Mesendoderm (in vitro differentiated cells): Measurements from ENCODE around the gene CRTAP.

Source experiments
- DNase-seq: peaks from one replicate; pipeline ENCODE4 v3.0.0; 2013
- H2AK5ac ChIP-seq: 2 replicates; pipeline ENCODE4 v1.6.1; 2013; ENCODE audit warnings: low read length, inconsistent platforms
- H2BK120ac ChIP-seq: 2 replicates; pipeline ENCODE4 v1.6.1; 2013; ENCODE audit warnings: low read depth, mild to moderate bottlenecking, low read length, moderate library complexity, mixed read lengths
- H2BK15ac ChIP-seq: replicated peaks from 2 replicates; pipeline ENCODE4 v1.6.1; 2013; ENCODE audit warnings: low read depth, mild to moderate bottlenecking, moderate library complexity
- H2BK5ac ChIP-seq: 2 replicates; pipeline ENCODE4 v1.6.1; 2013; ENCODE audit warnings: low read length, inconsistent platforms
- H3K18ac ChIP-seq: 2 replicates; pipeline ENCODE4 v1.6.1; 2013; ENCODE audit warnings: mild to moderate bottlenecking, low read length, mixed read lengths
- H3K23ac ChIP-seq: one replicate; pipeline ENCODE4 v1.6.1; 2013; ENCODE audit warnings: low read length
- H3K27ac ChIP-seq: 2 replicates; pipeline ENCODE4 v1.5.1; 2013; ENCODE audit warnings: low read depth, mild to moderate bottlenecking, inconsistent platforms, low read length, moderate library complexity
- H3K27me3 ChIP-seq: 2 replicates; pipeline ENCODE4 v1.6.1; 2013; ENCODE audit warnings: low read length, control low read depth, mild to moderate bottlenecking, inconsistent platforms; ENCODE audit not compliant: insufficient read depth, poor library complexity
- H3K36me3 ChIP-seq: 2 replicates; pipeline ENCODE4 v1.6.1; 2013; ENCODE audit warnings: low read length, inconsistent platforms; ENCODE audit not compliant: control insufficient read depth, insufficient read depth
- H3K4ac ChIP-seq: one replicate; pipeline ENCODE4 v1.6.1; 2013; ENCODE audit warnings: low read depth, mild to moderate bottlenecking, low read length, moderate library complexity
- H3K4me1 ChIP-seq: 2 replicates; pipeline ENCODE4 v1.6.1; 2013; ENCODE audit warnings: low read depth, low read length, inconsistent platforms; ENCODE audit not compliant: control insufficient read depth
- H3K4me2 ChIP-seq: 2 replicates; pipeline ENCODE4 v1.6.1; 2013; ENCODE audit warnings: low read length
- H3K4me3 ChIP-seq: 2 replicates; pipeline ENCODE4 v1.5.1; 2013; ENCODE audit warnings: mild to moderate bottlenecking, low read length
- H3K56ac ChIP-seq: one replicate; pipeline ENCODE4 v1.6.1; 2013; ENCODE audit warnings: low read length
- H3K79me1 ChIP-seq: 2 replicates; pipeline ENCODE4 v1.6.1; 2013; ENCODE audit warnings: low read length, inconsistent platforms
- H3K79me2 ChIP-seq: 2 replicates; pipeline ENCODE4 v1.6.1; 2013; ENCODE audit warnings: mild to moderate bottlenecking, low read length; ENCODE audit not compliant: control insufficient read depth, insufficient read depth
- H3K9ac ChIP-seq: 2 replicates; pipeline ENCODE4 v1.6.1; 2013; ENCODE audit warnings: low read length, inconsistent platforms
- H4K5ac ChIP-seq: one replicate; pipeline ENCODE4 v1.6.1; 2013; ENCODE audit warnings: low read length
- H4K8ac ChIP-seq: one replicate; pipeline ENCODE4 v1.6.1; 2013; ENCODE audit warnings: low read depth, mild to moderate bottlenecking, control low read depth, low read length, moderate library complexity
- WGBS: extraction: QIAGEN DNeasy Blood & Tissue Kit; methylation state at CpG from one replicate; pipeline ENCODE4 v1.1.7; 2013; ENCODE audit warnings: low lambda C conversion rate, missing lambda C conversion rate; ENCODE audit not compliant: insufficient coverage; ENCODE audit errors: extremely low coverage; 5-methylcytosine and 5-hydroxymethylcytosine counted together

The CRTAP gene

DNA sequence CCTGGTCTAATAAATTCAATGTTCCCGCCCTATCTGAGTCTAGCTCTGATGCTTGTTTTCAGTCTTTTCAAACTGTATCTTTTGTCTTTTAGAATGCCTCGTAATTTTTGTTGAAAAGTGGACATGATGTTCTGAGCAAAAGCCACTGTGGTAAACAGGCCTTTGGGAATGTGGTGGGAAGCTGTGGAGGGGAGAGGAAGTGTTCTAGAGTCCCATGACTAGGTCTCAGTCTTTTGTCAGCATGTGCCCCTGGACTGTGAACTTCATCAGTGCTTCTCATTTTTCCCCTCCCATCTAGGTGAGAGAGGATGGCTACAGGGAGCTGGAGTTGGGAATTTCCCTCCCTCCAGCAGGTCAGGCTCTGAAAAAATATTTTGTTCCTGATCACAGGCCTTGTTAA is 71.0 kb downstream of the CRTAP start:
- Histone ChIP-seq H2BK5ac (no peak overlapping the region), H3K23ac (no peak overlapping the region), H2BK15ac (no peak overlapping the region), H3K79me2 (no peaks in the 10 kb centered on the region), H3K4ac (no peak overlapping the region), H4K8ac (no peak overlapping the region), H3K27me3 (no peaks in the 10 kb centered on the region), H3K36me3 (no peaks in the 10 kb centered on the region), H3K56ac (no peak overlapping the region), H2AK5ac (no peak overlapping the region), H2BK120ac (no peak overlapping the region), H3K4me3 (no peak overlapping the region), H3K4me1 (no peaks in the 10 kb centered on the region), H3K4me2 (no peak overlapping the region), H3K79me1 (no peaks in the 10 kb centered on the region), H4K5ac (no peak overlapping the region), H3K9ac (no peak overlapping the region), H3K18ac (no peak overlapping the region), H3K27ac (no peak overlapping the region)
- WGBS = no CpG with 5 or more reads among the region's 2 CpGs
- DNase-seq = no peak

DNA sequence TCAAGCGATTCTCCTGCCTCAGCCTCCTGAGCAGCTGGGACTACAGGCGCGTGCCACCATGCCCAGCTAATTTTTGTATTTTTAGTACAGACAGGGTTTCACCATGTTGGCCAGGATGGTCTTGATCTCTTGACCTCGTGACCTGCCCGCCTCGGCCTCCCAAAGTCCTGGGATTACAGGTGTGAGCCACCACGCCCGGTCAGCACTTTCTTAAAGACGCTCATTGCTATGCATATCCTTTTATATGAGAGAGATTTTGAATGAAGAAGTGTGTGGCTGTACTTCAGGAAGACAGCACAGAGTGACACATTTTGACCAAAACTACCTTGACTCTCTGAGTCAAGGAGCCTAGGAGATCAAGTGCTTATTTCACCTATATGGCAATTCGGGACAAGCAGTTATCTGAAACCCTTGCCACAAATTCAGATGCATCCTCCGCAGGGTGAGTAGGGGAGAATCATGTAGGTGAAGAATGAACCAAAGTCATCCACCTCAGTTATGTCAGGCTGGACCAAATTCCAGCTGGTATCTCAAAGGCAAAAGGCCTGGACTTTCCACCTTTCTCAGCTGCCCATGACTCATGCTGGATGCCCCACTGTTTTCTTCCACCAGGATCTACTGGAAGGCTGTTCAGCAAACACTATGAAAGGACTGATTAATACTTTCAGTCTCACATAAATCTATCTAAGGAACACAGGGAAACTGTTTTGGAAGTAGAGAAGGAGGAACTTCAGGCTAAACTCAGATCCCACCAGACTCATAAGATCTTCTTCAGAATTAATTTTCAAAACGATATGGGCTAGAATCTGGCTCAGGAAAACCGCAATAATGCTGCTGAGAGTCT is 72.9 kb downstream of the CRTAP start:
- Histone ChIP-seq H2AK5ac (no peak overlapping the region), H3K27ac (no peak overlapping the region), H3K79me1 (no peaks in the 10 kb centered on the region), H3K23ac (no peak overlapping the region), H3K9ac (no peak overlapping the region), H4K5ac (no peak overlapping the region), H2BK120ac (no peak overlapping the region), H3K79me2 (no peaks in the 10 kb centered on the region), H2BK15ac (no peak overlapping the region), H3K4me3 (no peak overlapping the region), H3K56ac (no peak overlapping the region), H3K36me3 (no peaks in the 10 kb centered on the region), H3K18ac (no peak overlapping the region), H3K27me3 (no peaks in the 10 kb centered on the region), H3K4me1 (no peaks in the 10 kb centered on the region), H3K4me2 (no peak overlapping the region), H4K8ac (no peak overlapping the region), H3K4ac (no peak overlapping the region), H2BK5ac (no peak overlapping the region)
- no peak for DNase-seq
- no CpG with 5 or more reads among the region's 13 CpGs for WGBS

DNA sequence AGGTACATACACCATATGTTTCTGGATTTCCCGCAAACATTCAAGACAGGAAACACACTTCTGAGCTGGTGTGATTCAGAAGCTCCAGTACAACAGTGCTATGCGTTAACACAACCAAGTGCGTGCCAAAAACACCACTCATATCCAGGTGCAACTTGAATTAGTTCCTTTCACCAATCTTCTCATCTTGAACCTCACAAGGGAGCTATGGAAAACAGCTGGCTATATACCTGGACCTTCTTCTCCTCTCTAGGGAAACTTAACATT is 73.5 kb downstream of the CRTAP start:
- Histone ChIP-seq H3K4ac (no peak overlapping the region), H3K79me2 (no peaks in the 10 kb centered on the region), H4K8ac (no peak overlapping the region), H3K4me1 (no peaks in the 10 kb centered on the region), H3K4me3 (no peak overlapping the region), H2AK5ac (no peak overlapping the region), H3K27me3 (no peaks in the 10 kb centered on the region), H4K5ac (no peak overlapping the region), H2BK15ac (no peak overlapping the region), H2BK120ac (no peak overlapping the region), H2BK5ac (no peak overlapping the region), H3K18ac (no peak overlapping the region), H3K36me3 (no peaks in the 10 kb centered on the region), H3K56ac (no peak overlapping the region), H3K79me1 (no peaks in the 10 kb centered on the region), H3K27ac (no peak overlapping the region), H3K4me2 (no peak overlapping the region), H3K9ac (no peak overlapping the region), H3K23ac (no peak overlapping the region)
- DNase-seq = no peak
- no CpG with 5 or more reads among the region's 3 CpGs for WGBS

DNA sequence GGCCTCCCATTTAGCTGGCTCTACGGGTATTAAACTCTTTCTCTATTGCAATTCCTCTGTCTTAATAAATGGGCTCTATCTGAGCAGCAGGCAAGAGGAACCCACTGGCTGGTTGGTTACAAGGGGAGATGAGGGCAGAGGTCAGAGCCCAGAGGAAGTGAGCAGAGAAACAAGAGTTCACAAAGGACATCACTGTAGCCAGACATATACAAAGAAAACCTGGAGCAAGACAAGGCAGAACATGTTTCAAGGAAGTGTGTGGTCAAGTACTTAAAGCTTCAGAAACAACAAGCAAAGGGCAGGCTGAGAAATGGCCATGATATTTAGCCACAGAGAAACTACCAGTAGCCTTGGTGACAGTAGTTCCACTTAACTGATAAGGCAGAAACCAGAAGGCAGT is 80.5 kb downstream of the CRTAP start:
- H3K18ac ChIP-seq = no peak overlapping the region
- H3K4me1 ChIP-seq = no peaks in the 10 kb centered on the region
- no peaks in the 10 kb centered on the region for H3K36me3 ChIP-seq
- H4K5ac ChIP-seq = no peak overlapping the region
- H2BK120ac ChIP-seq = no peak overlapping the region
- WGBS = no CpG with 5 or more reads among the region's 1 CpG
- DNase-seq = no peak
- no peak overlapping the region for H3K27ac ChIP-seq
- H3K4ac ChIP-seq = no peak overlapping the region
- H3K9ac ChIP-seq = no peak overlapping the region
- H2AK5ac ChIP-seq = no peak overlapping the region
- no peak overlapping the region for H4K8ac ChIP-seq
- no peaks in the 10 kb centered on the region for H3K79me2 ChIP-seq
- H3K23ac ChIP-seq = no peak overlapping the region
- no peak overlapping the region for H3K4me2 ChIP-seq
- H3K79me1 ChIP-seq = no peaks in the 10 kb centered on the region
- H3K27me3 ChIP-seq = no peaks in the 10 kb centered on the region
- no peak overlapping the region for H2BK5ac ChIP-seq
- H2BK15ac ChIP-seq = no peak overlapping the region
- no peak overlapping the region for H3K56ac ChIP-seq
- no peak overlapping the region for H3K4me3 ChIP-seq

DNA sequence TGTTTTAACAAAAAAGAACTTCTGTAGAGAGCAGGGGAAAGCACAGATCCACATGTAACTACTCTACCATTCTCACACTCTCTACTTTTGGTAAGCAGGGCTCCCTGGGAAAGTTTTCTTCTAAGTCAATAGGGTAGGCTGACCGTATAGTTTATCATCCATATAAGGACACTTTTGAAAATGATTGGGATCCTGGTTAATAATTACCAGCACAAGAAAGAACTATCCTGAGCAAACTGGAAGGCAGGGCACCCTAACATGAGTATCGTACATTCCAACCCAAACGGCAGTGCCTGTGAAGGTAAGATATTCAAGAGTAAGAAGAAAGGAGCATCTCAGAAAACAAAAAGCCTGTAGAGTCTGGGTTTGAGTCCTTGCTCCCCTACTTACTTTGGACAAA is 82.7 kb downstream of the CRTAP start:
- Histone ChIP-seq H3K23ac (no peak overlapping the region), H3K4ac (no peak overlapping the region), H3K4me2 (no peak overlapping the region), H4K8ac (no peak overlapping the region), H2BK5ac (no peak overlapping the region), H3K56ac (no peak overlapping the region), H3K79me2 (no peaks in the 10 kb centered on the region), H2BK15ac (no peak overlapping the region), H2BK120ac (no peak overlapping the region), H3K9ac (no peak overlapping the region), H4K5ac (no peak overlapping the region), H3K27ac (no peak overlapping the region), H3K18ac (no peak overlapping the region), H3K27me3 (no peaks in the 10 kb centered on the region), H3K36me3 (no peaks in the 10 kb centered on the region), H3K79me1 (no peaks in the 10 kb centered on the region), H3K4me1 (no peaks in the 10 kb centered on the region), H3K4me3 (no peak overlapping the region), H2AK5ac (no peak overlapping the region)
- no peak for DNase-seq
- no CpG with 5 or more reads among the region's 3 CpGs for WGBS
